Superior temporal gyrus (tissue), 1 donor: ENCODE results near the gene SLC5A6.

ENCODE experiments used
- DNase-seq: peaks from one replicate; pipeline ENCODE4 v3.0.0-alpha.2; 2016; ENCODE audit errors: extremely low spot score

The SLC5A6 gene

DNA sequence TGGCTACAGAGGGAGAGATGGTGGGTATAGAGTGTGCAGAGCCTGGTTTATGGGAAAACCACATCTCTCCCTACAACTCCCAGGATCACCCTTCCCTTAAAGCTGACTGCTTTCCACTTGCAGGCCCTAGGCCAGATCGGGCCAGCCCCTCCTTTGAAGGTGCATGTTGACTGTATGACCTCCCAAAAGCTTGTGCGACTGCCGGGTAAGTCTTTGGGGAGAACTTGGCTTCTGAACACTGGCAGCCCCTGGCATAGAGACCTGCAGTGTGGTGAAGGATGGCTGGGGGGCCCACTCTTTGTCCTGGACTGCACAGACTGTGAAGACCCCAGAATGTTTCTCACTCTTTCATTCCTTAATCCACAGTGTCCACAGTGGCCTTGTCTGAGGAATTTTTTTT is 24.6 kb upstream of the SLC5A6 start:
- no peak for DNase-seq

DNA sequence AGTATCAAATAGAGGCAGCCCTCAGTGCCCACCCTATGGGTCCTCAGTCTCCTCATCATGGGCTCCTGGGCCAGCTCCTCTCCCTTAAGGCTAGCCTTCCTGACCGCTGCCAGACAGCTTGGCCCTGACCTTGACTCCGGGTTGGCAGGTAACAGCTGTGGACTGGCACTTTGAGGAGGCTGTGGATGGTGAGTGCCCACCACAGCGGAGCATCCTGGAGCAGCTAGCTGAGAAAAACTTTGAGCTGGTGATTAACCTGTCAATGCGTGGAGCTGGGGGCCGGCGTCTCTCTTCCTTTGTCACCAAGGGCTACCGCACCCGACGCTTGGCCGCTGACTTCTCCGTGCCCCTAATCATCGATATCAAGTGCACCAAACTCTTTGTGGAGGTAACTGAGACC is 24.1 kb upstream of the SLC5A6 start:
- no peak for DNase-seq

DNA sequence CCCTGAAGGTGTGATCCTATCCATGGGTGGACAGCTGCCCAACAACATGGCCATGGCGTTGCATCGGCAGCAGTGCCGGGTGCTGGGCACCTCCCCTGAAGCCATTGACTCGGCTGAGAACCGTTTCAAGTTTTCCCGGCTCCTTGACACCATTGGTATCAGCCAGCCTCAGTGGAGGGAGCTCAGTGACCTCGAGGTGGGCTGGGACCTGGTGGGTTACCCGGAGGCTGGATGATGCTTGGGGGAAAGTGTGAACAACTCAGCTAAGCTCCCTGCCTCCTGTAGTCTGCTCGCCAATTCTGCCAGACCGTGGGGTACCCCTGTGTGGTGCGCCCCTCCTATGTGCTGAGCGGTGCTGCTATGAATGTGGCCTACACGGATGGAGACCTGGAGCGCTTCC is 21.3 kb upstream of the SLC5A6 start:
- no peak for DNase-seq

DNA sequence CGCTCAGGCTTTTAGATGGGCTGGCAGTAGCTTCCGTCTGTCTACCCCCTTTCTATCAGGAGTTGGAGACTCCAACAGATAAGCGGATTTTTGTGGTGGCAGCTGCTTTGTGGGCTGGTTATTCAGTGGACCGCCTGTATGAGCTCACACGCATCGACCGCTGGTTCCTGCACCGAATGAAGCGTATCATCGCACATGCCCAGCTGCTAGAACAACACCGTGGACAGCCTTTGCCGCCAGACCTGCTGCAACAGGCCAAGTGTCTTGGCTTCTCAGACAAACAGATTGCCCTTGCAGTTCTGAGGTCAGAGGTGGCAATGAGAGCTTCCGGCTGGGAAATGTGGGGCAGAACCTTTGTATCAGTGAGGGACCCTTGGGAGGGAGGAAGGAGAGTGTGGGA is 19.9 kb upstream of the SLC5A6 start:
- no peak for DNase-seq

DNA sequence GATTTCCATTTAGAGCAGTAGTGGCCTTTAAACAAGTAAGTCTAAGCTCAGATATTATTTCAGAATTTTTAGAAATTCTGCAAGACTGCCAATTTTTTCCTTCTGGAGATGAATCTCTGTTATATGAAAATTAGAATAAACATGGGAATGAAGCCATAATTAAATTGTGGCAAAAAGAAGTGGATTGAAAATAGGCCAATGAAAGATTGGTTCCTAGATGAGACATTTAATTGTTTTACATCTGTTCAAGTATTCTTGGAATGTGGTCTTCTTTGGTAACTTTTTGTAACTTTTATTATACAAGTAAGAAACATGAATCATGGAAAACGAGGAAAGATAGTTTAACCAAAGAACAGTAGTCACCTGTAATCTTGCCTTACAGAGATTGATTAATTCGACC is 15.4 kb upstream of the SLC5A6 start:
- DNase-seq, result no peak

DNA sequence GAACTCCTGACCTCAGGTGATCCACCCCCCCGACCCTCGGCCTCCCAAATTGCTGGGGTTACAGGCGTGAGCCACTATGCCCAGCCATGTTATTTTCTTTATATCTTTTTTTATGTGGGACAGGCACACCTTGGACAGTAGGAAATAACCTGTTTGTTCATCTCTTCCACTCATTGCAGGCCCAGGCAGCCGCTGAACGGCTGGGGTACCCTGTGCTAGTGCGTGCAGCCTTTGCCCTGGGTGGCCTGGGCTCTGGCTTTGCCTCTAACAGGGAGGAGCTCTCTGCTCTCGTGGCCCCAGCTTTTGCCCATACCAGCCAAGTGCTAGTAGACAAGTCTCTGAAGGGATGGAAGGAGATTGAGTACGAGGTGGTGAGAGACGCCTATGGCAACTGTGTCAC is 13.5 kb upstream of the SLC5A6 start:
- no peak for DNase-seq

DNA sequence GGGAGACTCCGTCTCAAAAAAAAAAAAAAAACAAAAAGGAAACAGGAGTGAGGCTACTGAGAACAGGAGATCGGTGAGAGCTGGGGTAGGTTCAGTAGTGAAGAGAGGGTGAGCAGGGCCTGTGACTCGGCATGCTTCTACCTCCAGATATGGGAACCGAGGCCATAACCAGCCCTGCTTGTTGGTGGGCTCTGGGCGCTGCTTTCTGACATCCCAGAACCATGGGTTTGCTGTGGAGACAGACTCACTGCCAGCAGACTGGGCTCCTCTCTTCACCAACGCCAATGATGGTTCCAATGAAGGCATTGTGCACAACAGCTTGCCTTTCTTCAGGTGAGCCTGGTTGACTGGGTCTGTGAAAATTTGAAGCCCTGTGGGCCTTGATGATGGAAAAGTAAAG is 11.3 kb upstream of the SLC5A6 start:
- no peak for DNase-seq

DNA sequence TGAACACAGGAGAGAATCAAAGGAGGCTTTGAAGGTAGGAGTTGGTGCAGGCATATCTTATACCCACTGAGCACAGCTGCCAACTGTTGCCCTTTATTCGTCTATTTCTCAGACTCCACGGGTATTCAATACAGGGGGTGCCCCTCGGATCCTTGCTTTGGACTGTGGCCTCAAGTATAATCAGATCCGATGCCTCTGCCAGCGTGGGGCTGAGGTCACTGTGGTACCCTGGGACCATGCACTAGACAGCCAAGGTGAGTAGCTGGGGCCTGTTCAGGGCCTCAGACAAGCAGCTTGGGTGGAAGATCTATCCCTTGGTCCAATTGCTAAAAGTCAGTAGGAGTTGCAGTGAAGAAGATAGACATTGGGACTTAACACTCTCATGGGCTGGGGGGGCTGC is 10.3 kb upstream of the SLC5A6 start:
- DNase-seq, result no peak

DNA sequence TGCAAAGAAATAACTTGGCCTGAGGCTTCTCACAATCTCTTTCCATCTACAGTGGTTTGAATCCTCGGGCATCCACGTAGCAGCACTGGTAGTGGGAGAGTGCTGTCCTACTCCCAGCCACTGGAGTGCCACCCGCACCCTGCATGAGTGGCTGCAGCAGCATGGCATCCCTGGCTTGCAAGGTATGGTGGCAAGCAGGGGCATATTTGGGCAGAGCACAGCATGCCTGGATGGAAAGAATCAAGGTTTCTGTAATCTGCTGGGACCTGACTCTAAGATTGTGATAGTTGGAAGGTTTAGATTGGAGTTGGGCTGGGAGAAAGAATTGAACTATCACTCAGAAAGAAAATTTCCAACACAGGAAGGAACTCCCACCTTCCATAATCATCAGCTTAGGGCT is 9.1 kb upstream of the SLC5A6 start:
- DNase-seq, result no peak

DNA sequence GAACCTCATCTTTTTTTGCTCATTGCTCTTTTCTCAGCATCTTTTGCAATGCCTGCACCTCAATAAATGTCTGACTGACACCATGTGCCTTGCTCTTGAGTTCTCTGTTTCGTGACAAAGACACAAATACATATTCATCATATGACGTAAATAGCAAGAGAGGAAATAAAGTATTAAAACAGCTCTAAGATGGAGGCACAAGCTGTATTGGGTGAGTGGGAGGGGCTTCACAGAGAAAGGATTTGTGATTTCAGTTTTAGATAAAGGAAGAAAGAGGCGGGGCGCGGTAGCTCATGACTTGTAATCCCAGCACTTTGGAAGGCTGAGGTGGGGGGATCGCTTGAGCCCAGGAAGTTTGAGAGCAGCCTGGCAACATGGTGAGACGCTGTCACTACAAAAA is 8.0 kb upstream of the SLC5A6 start:
- DNase-seq, result no peak

DNA sequence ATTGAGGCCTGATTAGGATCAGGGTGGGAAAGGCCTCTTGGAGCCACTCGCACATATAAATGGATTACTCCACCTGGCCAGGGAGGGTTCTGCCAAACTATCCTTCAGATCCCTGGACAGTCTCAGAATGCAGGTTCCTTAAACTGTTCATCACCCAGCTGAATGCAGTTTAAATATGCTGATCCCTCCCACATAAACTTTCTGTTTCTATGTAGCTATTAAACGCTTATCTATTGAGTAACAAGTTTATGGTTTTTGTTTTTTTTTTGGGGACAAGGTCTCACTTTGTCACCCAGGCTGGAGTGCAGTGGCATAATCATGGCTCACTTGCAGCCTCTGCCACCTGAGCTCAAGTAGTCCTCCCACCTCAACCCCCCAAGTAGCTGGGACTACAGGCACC is 7.0 kb upstream of the SLC5A6 start:
- no peak for DNase-seq

DNA sequence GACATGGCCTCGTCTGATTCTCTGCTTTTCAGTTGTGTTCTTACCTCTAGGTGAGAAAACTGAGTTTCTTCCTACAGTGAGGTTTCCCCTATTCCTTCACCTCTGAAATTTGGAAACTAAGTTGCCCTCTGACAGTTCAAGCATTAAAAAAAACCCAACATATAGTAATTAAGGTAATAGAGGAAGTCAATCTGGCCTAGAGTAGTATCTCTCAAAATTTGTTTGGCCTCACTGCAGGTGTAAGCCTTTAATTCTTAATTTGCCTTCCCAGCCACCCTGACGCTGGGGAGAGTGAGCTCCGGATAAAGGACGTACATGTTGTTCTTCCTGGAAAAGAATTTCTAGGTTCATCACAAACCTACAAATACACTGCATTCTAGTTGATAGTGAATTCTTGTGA is 6.5 kb upstream of the SLC5A6 start:
- no peak for DNase-seq

DNA sequence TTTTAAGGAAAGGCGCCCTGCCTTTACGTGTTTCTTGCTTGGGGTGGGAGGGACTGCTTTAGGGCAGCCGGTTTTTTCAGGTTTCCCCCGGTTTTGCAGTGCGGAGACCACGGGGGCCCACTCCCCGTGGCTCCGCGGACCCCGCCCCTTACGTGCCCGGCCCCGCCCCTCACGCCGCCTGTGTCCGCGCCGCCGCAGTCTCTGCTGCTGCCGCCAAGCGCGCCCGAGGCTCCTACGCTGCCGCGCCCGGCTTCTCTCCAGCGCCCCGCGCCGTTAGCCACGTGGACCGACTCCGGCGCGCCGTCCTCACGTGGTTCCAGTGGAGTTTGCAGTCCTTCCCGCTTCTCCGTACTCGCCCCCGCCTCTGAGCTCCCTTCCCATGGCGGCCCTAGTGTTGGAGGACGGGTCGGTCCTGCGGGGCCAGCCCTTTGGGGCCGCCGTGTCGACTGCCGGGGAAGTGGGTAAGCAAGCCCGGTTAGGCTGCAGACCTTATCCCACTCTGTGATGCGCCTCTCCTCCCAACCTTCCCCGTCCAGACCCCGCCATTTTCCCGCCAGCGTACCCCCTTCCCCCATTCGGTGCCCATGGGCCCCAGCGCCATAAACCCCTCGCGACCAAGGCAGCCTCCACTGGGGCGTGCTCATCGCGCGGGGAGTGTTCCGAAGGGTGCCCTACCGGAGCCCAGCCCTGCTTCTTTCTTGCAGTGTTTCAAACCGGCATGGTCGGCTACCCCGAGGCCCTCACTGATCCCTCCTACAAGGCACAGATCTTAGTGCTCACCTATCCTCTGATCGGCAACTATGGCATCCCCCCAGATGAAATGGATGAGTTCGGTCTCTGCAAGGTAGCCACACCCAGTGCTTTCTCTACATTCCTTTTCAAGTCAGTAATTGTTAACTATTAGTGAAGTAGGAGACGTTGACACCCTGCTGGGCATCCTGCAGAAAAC is 5.4 kb upstream of the SLC5A6 start, which contains the start of gene CAD:
CAD (plus strand) TSS at position 197 of the 949 bp plus-strand sequence; CDS start at position 380, 183 bp downstream.
- peak; percentile 82 for DNase-seq

DNA sequence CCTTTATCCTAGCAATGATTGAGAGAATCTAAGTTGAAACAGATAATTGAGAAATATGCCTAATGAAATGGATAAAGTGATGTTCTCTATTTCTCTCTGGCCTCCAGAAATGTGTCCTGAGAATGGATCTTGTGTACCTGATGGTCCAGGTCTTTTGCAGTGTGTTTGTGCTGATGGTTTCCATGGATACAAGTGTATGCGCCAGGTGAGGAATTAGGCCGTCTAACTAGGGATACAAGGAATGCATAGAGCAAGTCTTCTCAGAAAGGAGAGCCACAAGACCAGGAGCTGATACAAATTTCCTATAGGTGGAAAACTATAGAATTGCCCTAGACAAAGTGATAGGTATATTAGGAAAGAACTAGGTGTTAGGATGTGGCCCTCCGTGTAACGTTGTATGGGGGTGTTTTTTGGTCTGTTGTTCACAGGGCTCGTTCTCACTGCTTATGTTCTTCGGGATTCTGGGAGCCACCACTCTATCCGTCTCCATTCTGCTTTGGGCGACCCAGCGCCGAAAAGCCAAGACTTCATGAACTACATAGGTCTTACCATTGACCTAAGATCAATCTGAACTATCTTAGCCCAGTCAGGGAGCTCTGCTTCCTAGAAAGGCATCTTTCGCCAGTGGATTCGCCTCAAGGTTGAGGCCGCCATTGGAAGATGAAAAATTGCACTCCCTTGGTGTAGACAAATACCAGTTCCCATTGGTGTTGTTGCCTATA is 4.5 kb upstream of the SLC5A6 start:
- DNase-seq, result no peak

DNA sequence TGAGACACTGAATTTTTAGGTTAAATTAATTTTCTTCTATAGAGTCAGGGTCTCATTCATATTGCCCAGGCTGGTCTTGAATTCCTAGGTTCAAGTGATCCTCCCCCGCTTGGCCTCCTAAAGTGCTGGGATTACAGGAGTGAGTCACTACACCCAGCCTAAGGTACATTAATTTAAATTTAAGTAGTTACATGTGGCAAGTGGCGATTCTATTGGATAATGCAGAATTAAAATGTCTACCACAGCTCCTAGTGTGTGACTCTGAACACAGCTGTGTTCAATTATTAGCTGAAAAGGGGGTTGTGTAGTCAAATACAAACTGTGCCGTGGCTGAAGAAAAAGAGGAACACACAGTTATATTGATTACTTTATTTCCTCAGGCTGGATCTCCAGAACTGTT is 2.9 kb upstream of the SLC5A6 start:
- DNase-seq, result no peak

DNA sequence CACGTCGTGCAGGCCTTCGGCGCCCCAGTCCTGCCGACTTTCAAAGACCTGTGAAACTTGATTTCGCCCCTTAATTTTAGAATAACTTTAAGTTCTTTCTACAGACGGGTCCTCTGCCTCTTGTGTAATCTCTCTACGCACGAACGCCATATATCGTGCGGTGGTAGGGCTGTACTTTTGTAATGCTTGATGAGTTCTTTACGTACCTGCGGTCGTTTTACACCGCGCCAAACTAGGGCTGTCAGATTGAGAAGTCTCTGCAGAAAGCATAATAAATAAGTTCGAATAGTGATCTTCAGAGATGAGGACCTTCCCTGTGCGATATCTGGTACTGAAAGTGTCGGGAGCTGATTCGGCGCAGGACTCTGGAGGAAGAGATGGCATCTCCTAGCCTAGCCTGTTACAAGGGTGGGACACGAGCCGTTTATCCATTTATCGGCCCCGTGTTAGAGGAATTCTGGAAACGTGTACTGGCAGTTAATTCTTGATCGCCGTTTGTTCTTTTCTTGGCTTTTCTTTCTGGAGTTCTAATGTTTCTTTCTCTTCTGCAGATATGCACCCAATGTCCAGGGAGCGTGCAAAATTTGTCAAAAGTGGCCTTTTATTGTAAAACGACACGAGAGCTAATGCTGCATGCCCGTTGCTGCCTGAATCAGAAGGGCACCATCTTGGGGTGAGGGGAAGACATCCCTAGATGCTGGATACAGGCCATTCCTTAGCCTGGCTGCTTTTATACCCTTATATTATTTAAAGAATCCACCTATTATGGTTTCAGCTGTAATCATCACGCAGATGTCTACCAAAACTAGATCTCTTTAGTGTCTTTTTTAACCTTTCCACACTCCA is 781 bp upstream of the SLC5A6 start:
- DNase-seq, result peak; percentile 62

DNA sequence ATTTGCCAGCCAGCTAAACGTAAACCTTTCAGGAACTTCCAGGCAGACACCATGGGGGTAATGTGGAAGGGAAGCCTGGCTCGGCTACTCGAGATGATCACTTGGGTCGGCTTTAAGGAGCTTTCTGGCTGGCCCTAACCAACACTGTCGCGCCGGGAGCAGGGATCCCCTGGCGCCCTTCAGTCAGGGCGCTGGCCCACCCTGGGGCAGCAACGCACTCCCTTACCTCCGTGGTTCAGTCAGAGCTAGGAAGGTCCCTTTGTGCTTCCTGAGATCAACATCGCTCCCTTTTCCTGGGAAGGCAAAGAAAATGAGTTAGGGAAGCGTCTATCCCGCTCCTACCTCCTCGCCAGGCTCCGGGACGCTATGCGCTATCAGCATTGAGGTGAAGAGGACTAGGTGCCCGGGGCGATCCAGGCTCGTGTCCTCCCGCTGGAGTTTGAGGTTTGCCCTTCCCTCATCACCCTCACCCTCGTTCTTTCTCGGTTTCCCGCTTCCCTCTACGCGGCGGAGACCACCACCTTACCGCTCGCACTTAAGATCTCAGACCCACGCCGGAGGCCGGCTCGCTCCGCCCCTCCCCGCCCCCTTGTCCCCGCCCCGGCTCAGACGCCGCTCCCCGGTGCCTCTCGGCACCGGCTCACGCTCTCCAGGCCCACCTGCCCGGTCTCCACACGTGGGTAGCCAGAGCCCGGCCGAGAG is 676 bp downstream of the SLC5A6 start:
- peak; percentile 35 for DNase-seq

DNA sequence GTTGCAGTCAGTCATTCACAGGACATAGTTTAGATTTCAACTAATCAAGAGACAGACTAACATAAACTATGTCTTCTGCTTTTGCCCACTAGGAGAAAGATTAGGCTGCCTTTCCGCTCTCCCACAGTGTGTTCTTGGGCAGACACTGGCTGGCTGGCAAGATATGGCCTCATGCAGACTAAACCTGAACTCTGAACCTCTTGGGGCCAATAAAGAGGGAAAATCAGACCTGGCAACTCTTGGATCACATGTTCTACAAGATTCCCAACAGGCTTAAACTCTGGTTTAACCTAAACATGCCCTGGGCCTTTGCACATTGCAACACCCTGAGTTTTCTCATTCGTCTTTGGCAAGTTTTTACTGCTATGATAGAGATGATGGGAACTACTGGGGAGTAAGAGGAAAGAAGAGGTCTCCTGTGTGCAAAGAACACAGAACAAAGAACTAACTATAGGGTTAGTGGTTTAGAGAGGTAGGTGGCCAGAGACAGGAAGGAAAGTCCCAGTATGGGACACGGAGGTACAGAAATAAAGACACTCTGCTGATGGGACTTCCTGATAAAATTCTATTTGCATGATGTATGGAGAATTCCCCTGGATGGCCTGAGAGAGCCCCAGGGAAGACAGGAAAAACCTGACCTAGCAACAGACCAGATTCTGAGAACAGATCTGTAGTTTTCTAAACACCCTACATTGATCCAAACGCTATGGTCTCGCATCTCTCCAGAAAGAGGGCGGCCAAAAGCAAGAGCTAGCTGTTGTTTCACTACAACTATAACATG is 2.3 kb downstream of the SLC5A6 start:
- DNase-seq, result no peak

DNA sequence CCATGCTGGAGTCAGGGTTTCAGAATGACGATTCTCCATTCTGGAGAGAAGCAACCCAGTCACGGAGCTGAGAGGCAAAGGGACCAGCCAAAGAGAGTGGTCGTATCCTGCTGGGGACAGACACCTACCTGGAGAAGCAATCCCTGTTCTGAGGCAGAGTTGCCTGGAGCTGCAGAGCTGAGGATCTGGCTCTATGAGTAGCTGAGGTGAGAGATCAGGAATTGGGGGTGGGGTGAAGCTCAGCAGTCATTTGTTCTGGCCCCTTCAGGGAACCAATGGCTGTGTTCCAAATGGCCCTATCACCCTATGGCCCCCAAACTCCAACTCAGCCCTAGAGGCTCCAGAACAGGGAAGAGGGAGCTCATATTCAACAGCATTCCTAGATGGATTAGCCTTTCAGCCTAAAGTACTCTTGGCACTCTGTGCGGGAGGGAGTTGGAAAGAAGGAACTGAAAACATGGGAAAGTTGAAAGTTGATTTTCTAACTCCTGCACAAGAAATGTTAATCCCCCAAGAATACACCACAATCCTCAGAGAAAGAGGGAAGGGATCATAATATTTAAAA is 3.5 kb downstream of the SLC5A6 start:
- DNase-seq, result no peak

DNA sequence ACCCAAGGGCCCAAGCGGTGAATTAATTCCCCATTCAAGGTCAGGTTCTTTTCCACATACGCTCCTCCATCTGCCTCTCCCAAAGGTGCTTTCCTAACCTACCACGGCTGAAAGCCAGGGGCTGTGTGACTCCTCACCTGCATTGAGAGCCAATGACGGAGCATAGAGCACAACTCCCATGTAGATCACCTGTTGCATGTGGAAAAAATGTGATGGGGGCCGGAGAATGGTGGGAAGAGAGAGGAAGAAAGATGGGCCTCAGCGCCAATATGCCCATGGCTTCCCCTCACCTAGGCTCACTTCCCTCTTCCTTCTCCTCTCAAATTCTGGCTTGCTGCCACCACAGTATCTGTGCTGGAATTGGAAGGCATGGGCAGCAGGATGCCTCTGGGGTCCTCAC is 5.7 kb downstream of the SLC5A6 start:
- DNase-seq, result no peak
